Spleen (tissue), 11 donors: ENCODE measurements around the gene JAKMIP1. TPM values are rescaled to one million over a fixed set of nuclear protein-coding genes. Genes with fewer than 3 reads are reported as not detected.

ENCODE experiments used
- DNase-seq: peaks from one replicate; pipeline ENCODE4 v3.0.0-alpha.2; 2020
- H3K27ac ChIP-seq, 8 donors: fragments of 200-600 bp; sonication (generic) in 7 of 8; 1 replicate in 4 of 8; 2 replicates in 4 of 8; pipeline versions ENCODE4 v1.5.0 to v1.8.0; 2016 to 2021; ENCODE audit warnings: inconsistent platforms in 4 of 8, mild to moderate bottlenecking in 4 of 8, moderate library complexity in 1 of 8
- H3K27me3 ChIP-seq, 7 donors: fragments of 200-600 bp; sonication (generic) in 6 of 7; replicated peaks in 1 of 7; 1 replicate in 4 of 7; 2 replicates in 3 of 7; pipeline versions ENCODE4 v1.5.0 to v1.8.0; 2016 to 2021; ENCODE audit warnings: inconsistent platforms in 3 of 7, mild to moderate bottlenecking in 1 of 7
- H3K36me3 ChIP-seq, 6 donors: fragments of 200-600 bp; sonication (generic) in 5 of 6; 1 replicate in 4 of 6; 2 replicates in 2 of 6; pipeline versions ENCODE4 v1.5.0 to v1.8.0; 2016 to 2021; ENCODE audit warnings: inconsistent platforms in 2 of 6
- H3K4me1 ChIP-seq, 6 donors: fragments of 200-600 bp; sonication (generic) in 5 of 6; 1 replicate in 3 of 6; 2 replicates in 3 of 6; pipeline versions ENCODE4 v1.5.0 to v1.8.0; 2016 to 2021; ENCODE audit warnings: inconsistent platforms in 3 of 6
- H3K4me3 ChIP-seq, 8 donors: fragments of 200-600 bp; sonication (generic) in 7 of 8; 1 replicate in 4 of 8; 2 replicates in 4 of 8; pipeline versions ENCODE4 v1.5.0 to v1.8.0; 2016 to 2021; ENCODE audit warnings: inconsistent platforms in 4 of 8, mild to moderate bottlenecking in 4 of 8, moderate library complexity in 2 of 8
- H3K9me3 ChIP-seq, 8 donors: fragments of 200-600 bp; sonication (generic) in 7 of 8; 1 replicate in 4 of 8; 2 replicates in 4 of 8; pipeline versions ENCODE4 v1.5.0 to v1.8.0; 2016 to 2021; ENCODE audit warnings: inconsistent platforms in 4 of 8
- CTCF ChIP-seq, 11 experiments: fragments of 200-600 bp in 7 of 11; fragments of 450-650 bp in 4 of 11; sonication (generic) in 4 of 11; IDR thresholded peaks in 8 of 11; conservative IDR thresholded peaks in 3 of 11; 1 replicate in 7 of 11; 2 replicates in 4 of 11; pipeline versions ENCODE4 v1.4.0 to v1.8.0; 2016 to 2021; ENCODE audit warnings: antibody characterized with exemption in 11 of 11, inconsistent platforms in 4 of 11, mild to moderate bottlenecking in 1 of 11
- POLR2A ChIP-seq, 3 donors: fragments of 450-650 bp; IDR thresholded peaks; one replicate each; pipeline ENCODE4 v1.5.1; 2017; ENCODE audit warnings: antibody characterized with exemption in 3 of 3, mild to moderate bottlenecking in 1 of 3
- POLR2AphosphoS5 ChIP-seq, 3 donors: sonication (generic); formaldehyde crosslinking; IDR thresholded peaks; one replicate each; pipeline ENCODE4 v1.5.1; 2017; ENCODE audit warnings: antibody characterized with exemption in 3 of 3
- WGBS, 5 donors: extraction: QIAGEN DNeasy Blood & Tissue Kit in 3 of 5; methylation state at CpG; one replicate each; pipeline versions ENCODE4 v1.1.5 to v1.1.7; 2013 to 2018; 5-methylcytosine and 5-hydroxymethylcytosine counted together
- intact Hi-C: fragments of 100-400 bp; cut with DNase I; formaldehyde crosslinking; loops from one replicate; pipeline ENCODE4 v1.15.0; 2023; ENCODE audit warnings: low total_unique reads
- polyA plus RNA-seq, 3 donors: library from polyadenylated mRNA; stranded (reverse); fragments of 200-250 nt; gene quantifications; one replicate each; pipeline ENCODE4 v1.2.1, GENCODE V29; 2013
- total RNA-seq, 7 donors: library from RNA; depleted of rRNA in 3 of 7; stranded (reverse); fragments of >200 nt in 3 of 7; fragmentation: NEBNext Ultra II Directional in 4 of 7; extraction: Animal tissue kit (Norgen Biotek cat#: 25700) in 4 of 7; gene quantifications; one replicate each; pipeline versions ENCODE4 v1.1.0 to v1.2.1, GENCODE V29; 2016 to 2021
- donor health status: healthy with polysubstance abuse.
- donor health status: DM: no; HTN: no; CAD: no; lungs with moderate emphysema.
- donor health status: DM: no; HTN: no; CAD: no.
- donor health status: Bipolar disorder and iron deficiency.
- donor health status: healthy.
- donor health status: DM: no; HTN: no; CAD: no.
- donor health status: DM: yes; HTN: yes; CAD: no.

JAKMIP1 gene
- total and polyA plus RNA-seq, 10 donors, result 0.37 to 8.7 (median 2.6) TPM

GRCh38 chr4:6120361-6120760, 80.0 kb downstream of the JAKMIP1 start:
- no peak overlapping the region for H3K27ac ChIP-seq
- no peak for TF ChIP-seq POLR2A (IDR thresholded peaks at IDR 0.05)
- no peak for TF ChIP-seq POLR2AphosphoS5 (IDR thresholded peaks at IDR 0.05)
- no peak for TF ChIP-seq CTCF (IDR thresholded peaks at IDR 0.05 in 8 of 11, conservative IDR thresholded peaks at IDR 0.05 in 3 of 11)
- DNase-seq, result no peak
- H3K4me1 ChIP-seq, result no peaks in the 10 kb centered on the region
- H3K9me3 ChIP-seq, result no peaks in the 10 kb centered on the region
- peaks cover 0 to 24% (median 0%) of the 10 kb centered on the region in 7 donors for H3K27me3 ChIP-seq
- no peaks in the 10 kb centered on the region for H3K36me3 ChIP-seq
- WGBS, 5 donors, result 60 to 74% (median 69%) methylated on average over 6 of the region's 6 CpGs
- H3K4me3 ChIP-seq, result no peak overlapping the region
- intact Hi-C loops, result no loop called here

- Histone ChIP-seq H3K4me1 (no peaks in the 10 kb centered on the region), H3K27me3 (peaks cover 0 to 31% (median 0%) of the 10 kb centered on the region in 7 donors), H3K9me3 (no peaks in the 10 kb centered on the region), H3K36me3 (no peaks in the 10 kb centered on the region), H3K4me3 (no peak overlapping the region), H3K27ac (no peak overlapping the region)
- 56 to 74% (median 62%) methylated on average over 5 of the region's 5 CpGs for whole genome bisulfite sequencing, 5 donors
- intact Hi-C loops, result no loop called here
- no peak for TF ChIP-seq CTCF (IDR thresholded peaks at IDR 0.05 in 8 of 11, conservative IDR thresholded peaks at IDR 0.05 in 3 of 11)
- no peak for TF ChIP-seq POLR2A (IDR thresholded peaks at IDR 0.05)
- TF ChIP-seq POLR2AphosphoS5 (IDR thresholded peaks at IDR 0.05), result no peak
- DNase-seq, result no peak
Observed at GRCh38 chr4:6119507-6120020, 80.8 kb downstream of the JAKMIP1 start.

- 81 to 88% (median 82%) methylated on average over 7 of the region's 7 CpGs for WGBS, 5 donors
- H3K9me3 ChIP-seq, result no peaks in the 10 kb centered on the region
- H3K27me3 ChIP-seq, result peaks cover 0 to 36% (median 0%) of the 10 kb centered on the region in 7 donors
- H3K36me3 ChIP-seq, result no peaks in the 10 kb centered on the region
- DNase-seq, result no peak
- no peak overlapping the region for H3K4me3 ChIP-seq
- no peak overlapping the region for H3K27ac ChIP-seq
- intact Hi-C loops, result no loop called here
- H3K4me1 ChIP-seq, result no peaks in the 10 kb centered on the region
- TF ChIP-seq CTCF (IDR thresholded peaks at IDR 0.05 in 8 of 11, conservative IDR thresholded peaks at IDR 0.05 in 3 of 11) (no peak), POLR2A (IDR thresholded peaks at IDR 0.05) (no peak), POLR2AphosphoS5 (IDR thresholded peaks at IDR 0.05) (no peak)
Observed at GRCh38 chr4:6118201-6118600, 82.1 kb downstream of the JAKMIP1 start.

GRCh38 chr4:6116696-6117285, 83.6 kb downstream of the JAKMIP1 start:
- intact Hi-C loops, result no loop called here
- DNase-seq, result no peak
- H3K9me3 ChIP-seq, result no peaks in the 10 kb centered on the region
- H3K4me3 ChIP-seq, result no peak overlapping the region
- TF ChIP-seq POLR2AphosphoS5 (IDR thresholded peaks at IDR 0.05) (no peak), POLR2A (IDR thresholded peaks at IDR 0.05) (no peak), CTCF (IDR thresholded peaks at IDR 0.05 in 8 of 11, conservative IDR thresholded peaks at IDR 0.05 in 3 of 11) (no peak)
- no peaks in the 10 kb centered on the region for H3K36me3 ChIP-seq
- no peaks in the 10 kb centered on the region for H3K4me1 ChIP-seq
- peaks cover 0 to 41% (median 0%) of the 10 kb centered on the region in 7 donors for H3K27me3 ChIP-seq
- no peak overlapping the region for H3K27ac ChIP-seq
- 33 to 47% (median 38%) methylated on average over 15 of the region's 15 CpGs for WGBS, 5 donors
